Left ventricle myocardium superior (tissue), 1 donor: ENCODE data around the gene CYP8B1. TPM values are rescaled to one million over a fixed set of nuclear protein-coding genes. Genes with fewer than 3 reads are reported as not detected.
A peak's percentile ranks its signal among the peaks of the same experiment; 100 is the strongest.

Experiments used
- ATAC-seq: fragments of 200-7000 bp; cut with Tn5 transposase; one replicate; pipeline ENCODE4 v1.9.1; 2020; ENCODE audit warnings: mild to moderate bottlenecking, moderate library complexity
- DNase-seq: peaks from one replicate; pipeline ENCODE4 v3.0.0-alpha.2; 2020
- intact Hi-C: fragments of 100-400 bp; cut with micrococcal nuclease; formaldehyde crosslinking; loops from one replicate; pipeline ENCODE4 v1.11.0; 2022
- long read RNA-seq: library from polyadenylated mRNA; unstranded; transcript quantifications from one replicate; pipeline ENCODE4 v2.0.0, GENCODE V29; 2021
- total RNA-seq: library from RNA; stranded (reverse); fragmentation: NEBNext Ultra II Directional; extraction: Animal tissue kit (Norgen Biotek cat#: 25700); gene quantifications from one replicate; pipeline ENCODE4 v1.2.1, GENCODE V29; 2021
- donor health status: DM: no; HTN: yes; CAD: no; lungs with severe emphysema.

CYP8B1 gene, protein sequence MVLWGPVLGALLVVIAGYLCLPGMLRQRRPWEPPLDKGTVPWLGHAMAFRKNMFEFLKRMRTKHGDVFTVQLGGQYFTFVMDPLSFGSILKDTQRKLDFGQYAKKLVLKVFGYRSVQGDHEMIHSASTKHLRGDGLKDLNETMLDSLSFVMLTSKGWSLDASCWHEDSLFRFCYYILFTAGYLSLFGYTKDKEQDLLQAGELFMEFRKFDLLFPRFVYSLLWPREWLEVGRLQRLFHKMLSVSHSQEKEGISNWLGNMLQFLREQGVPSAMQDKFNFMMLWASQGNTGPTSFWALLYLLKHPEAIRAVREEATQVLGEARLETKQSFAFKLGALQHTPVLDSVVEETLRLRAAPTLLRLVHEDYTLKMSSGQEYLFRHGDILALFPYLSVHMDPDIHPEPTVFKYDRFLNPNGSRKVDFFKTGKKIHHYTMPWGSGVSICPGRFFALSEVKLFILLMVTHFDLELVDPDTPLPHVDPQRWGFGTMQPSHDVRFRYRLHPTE
- total RNA-seq: not detected
- long read RNA-seq: 0 reads

DNA sequence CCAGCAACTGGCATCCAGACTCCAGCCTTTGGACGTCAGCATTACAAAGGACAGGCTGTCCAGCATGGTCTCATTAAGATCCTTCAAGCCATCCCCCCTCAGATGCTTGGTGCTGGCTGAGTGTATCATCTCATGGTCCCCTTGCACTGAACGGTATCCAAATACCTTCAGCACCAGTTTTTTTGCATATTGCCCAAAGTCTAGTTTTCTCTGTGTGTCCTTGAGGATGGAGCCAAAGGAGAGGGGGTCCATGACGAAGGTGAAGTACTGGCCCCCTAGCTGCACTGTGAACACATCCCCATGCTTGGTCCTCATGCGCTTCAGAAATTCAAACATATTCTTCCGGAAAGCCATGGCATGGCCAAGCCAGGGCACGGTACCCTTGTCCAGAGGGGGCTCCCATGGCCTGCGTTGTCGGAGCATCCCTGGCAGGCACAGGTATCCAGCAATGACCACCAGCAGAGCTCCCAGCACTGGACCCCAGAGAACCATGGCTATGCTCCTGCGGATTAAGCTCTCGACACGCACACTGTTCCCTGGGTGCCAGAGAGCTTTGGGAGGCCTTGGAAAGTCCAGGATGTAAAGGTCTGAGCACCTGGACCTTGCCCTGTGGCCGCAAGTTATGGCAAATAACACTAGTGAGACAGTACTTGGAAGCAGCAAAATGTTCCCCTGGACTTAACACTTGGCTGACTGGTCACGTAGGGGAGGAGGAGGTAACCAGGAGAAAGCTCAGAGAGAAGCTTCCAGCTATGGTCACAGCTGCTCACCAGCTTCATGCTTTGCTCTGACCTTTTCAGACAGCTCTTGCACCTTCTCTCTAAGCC lies at the start of gene CYP8B1:
CYP8B1 (minus strand) TSS at position 555 of the 827 bp plus-strand sequence; CDS start at position 492, 63 bp downstream.
- DNase-seq (no peak), ATAC-seq (no peak)

DNA sequence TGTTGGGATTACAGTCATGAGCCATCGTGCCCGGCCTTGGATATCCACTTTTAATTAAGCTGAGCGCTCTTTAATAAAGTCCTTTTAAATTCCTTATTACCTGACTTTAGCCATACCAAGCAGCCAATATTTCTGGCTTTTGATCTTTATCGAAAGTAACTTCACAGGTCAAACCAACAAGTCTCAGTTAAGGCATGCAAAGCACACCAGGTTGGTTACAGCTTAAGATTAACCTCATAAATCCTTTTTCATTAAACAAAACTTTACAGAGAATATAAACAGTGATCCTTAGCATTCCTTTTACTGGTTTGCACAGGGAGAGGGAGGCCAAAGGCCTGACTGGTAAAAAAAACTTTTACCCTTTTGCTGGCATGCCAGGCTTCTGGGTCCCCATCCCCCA lies 47.9 kb upstream of the CYP8B1 start:
- ATAC-seq (no peak), DNase-seq (no peak)
- intact Hi-C loops: no loop called here

More for the DNA sequence above, at the start of gene CYP8B1:
- intact Hi-C loops: loop anchor here (5.0 kb wide), 1 partner anchor 38 kb away; no protein-coding TSS in a partner anchor

DNA sequence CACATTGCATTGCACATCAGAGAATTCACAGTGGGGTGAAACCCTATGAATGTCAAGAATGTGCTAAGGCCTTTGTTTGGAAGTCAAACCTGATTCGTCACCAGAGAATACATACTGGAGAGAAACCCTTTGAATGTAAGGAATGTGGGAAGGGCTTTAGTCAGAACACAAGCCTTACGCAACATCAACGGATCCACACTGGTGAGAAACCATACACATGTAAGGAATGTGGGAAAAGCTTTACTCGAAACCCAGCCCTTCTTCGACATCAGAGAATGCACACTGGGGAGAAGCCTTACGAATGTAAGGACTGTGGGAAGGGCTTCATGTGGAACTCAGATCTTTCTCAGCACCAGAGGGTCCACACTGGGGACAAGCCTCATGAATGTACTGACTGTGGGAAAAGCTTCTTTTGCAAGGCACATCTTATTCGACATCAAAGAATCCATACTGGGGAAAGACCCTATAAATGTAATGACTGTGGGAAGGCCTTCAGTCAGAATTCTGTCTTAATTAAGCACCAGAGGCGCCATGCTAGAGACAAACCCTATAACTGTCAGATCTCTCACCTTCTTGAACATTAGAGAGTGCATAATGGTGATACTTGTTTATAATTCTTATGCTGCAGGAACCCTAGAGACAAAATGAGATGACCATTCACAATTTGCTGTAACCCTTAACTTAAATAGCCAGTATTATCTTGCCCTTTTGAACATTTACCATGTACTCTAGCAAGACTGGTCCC lies 39.3 kb upstream of the CYP8B1 start:
- DNase-seq (no peak), ATAC-seq (no peak)
- intact Hi-C loops: no loop called here

DNA sequence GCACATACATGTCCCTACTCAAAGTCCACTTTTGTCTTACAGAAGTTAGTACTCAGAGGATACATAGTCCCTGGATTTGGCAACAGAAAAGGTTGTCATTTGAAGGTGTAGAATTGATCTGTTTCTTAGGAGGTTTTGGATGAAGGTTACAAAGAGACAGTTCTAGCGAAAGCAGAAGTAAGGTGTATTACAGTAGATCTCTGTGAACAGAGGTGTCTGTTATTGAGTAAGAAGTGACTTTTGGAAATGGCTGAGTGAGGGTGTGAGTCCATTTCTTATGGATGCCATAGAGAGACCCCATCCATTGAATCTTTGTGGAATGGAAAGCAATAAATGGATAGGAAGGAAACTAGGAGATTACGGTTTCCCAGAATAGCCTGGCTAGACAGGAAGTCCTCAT lies 35.9 kb upstream of the CYP8B1 start:
- no peak for ATAC-seq
- no peak for DNase-seq
- intact Hi-C loops: no loop called here

DNA sequence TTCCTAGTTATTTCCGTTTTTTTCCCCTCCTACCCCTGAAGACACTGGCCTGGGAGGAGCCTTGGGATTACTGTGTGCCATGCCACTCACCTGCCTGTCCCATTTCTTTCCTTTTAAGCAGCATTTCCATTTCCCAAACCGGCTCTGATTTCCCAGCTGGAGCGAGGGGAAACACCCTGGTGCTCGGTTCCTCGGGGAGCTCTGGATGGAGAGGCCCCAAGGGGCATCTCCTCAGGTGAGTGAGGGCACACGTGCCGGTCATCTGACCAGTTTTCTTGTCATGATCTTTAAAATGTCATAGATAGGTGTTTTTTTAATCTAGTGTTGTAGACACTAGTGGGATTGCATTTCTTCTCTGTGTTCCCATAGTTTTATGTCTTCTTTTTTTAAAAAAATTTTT lies 33.0 kb upstream of the CYP8B1 start:
- intact Hi-C loops: no loop called here
- DNase-seq (no peak), ATAC-seq (no peak)

DNA sequence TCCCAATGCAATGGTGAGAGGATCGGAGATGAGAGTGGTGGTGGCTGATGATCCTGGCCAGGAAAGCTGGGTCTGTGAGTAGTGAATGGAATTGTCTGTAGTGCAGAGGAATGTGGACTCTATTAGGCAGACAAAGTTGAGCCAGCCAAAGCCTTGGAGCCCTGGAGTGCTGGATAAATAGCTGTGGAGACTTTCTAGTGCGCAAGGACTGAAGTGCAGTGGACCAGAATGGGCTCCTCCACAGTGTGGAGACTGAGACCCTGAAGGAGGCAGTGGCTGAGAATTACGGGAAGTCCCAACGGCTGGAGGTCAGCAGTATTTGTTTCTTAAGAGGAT lies 31.1 kb upstream of the CYP8B1 start:
- no peak for DNase-seq
- peak; percentile 30 for ATAC-seq
- intact Hi-C loops: no loop called here

DNA sequence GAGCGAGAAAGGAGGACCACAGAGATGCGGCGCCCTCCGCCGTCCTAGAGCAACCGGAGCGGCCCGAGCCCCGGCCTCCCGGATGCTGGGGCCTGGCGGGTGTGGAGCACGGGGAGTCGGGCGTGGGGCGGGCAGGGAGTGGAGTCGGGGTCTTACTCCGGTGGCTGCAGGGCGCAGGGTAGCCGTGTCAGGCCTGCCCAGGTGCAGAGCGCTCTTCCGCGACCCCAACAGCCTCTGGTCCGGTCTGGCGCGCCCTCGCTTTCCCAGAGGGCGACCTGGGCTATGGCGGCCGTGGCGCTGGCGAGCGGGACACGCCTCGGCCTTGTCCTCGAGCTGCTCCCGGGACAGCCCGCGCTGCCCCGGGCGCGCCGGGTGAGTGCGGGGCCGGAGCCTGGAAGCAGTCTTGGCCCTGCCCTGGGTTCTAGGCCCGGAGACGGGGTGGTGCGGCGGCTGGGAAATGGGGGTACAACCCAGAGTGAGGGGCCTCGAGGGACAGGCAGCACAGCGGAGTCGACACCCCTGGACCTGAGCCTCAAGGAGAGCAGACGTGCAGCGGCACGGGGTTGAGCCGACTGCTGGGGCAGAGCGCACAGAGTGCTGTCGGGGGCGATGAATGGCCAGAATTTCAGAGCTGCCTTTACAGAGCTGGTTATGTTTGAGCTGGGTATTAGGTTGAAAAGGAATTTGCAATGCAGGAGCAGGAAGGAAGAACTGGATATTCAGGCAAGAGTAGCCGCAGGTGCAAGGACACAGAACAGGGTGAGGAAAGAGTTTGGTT lies 30.6 kb upstream of the CYP8B1 start, which contains the start of gene ZNF662:
ZNF662 (plus strand) TSS at position 73 of the 778 bp plus-strand sequence. CDS start 1,973 bp downstream, outside the sequence.
- DNase-seq: peak; percentile 76
- intact Hi-C loops: no loop called here
- peak; percentile 94 for ATAC-seq

DNA sequence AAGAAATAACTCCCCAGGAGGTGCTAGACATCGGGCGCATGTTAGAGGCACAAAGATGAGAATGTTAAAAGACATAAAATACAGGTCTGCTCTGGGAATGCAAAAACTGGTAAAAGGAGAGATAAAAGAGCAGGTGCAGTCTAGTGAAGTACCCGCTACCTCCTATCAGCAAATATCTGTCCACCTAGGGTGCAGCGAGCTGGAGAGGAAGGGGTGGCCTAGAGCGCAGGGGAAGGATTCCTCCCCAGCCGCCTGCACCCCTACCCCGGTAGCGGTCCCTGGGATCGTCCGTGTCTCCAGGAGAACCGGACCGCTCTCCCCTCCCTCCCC lies 30.0 kb upstream of the CYP8B1 start:
- intact Hi-C loops: no loop called here
- DNase-seq (no peak), ATAC-seq (no peak)

DNA sequence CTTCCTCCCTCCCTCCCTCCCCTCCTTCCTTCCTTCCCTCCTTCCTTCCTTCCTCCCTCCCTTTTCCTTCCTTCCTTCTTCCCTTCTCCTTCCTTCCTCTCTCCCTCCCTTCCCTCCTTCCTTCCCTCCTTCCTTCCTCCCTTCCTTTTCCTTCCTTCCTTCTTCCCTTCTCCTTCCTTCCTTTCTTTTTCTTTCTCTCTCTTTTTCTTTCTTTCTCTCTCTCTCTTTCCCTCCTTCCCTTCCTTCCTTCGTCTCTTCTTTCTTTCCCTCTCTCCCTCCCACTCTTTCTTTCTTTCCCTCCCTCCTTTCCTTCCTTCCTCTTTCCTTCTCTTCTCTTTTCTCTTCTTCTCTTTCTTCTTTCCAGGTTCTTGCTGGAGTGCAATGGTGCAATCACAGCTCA lies 28.4 kb upstream of the CYP8B1 start:
- DNase-seq: no peak
- intact Hi-C loops: no loop called here
- no peak for ATAC-seq

DNA sequence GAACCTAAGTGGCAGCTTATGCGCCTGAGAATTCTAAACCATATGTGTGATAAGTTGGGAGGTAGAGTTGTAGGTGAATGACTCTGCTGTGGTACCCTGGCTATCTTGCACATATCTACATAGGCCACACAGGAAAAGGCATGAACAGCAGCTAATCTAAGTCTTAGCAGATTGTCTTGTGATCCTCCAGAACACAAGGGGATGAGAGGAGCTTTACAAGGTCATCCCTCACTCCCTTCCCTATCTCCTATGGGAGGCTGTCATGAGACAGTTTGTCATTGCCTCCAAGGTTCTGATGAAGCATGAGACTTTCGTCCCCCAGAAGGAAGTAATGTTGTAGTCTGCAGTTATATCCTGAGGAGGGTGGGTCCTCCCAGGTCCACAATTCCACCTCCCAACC lies 26.6 kb upstream of the CYP8B1 start:
- intact Hi-C loops: no loop called here
- DNase-seq (no peak), ATAC-seq (no peak)

DNA sequence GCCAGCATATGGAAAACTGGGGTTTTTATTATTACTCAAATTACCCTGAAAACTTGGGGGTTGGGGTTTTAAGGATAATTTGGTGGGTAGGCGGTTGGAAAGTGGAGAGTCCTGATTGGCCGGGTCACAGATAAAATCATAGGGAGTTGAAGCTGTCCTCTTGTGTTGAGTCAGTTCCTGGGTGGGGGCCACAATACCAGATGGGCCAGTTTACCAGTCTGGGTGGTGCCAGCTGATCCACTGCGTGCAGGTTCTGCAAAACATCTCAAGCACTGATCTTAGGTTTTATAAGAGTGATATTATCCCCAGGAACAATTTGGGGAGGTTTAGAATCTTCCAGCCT lies 25.4 kb upstream of the CYP8B1 start:
- intact Hi-C loops: no loop called here
- ATAC-seq (no peak), DNase-seq (no peak)

DNA sequence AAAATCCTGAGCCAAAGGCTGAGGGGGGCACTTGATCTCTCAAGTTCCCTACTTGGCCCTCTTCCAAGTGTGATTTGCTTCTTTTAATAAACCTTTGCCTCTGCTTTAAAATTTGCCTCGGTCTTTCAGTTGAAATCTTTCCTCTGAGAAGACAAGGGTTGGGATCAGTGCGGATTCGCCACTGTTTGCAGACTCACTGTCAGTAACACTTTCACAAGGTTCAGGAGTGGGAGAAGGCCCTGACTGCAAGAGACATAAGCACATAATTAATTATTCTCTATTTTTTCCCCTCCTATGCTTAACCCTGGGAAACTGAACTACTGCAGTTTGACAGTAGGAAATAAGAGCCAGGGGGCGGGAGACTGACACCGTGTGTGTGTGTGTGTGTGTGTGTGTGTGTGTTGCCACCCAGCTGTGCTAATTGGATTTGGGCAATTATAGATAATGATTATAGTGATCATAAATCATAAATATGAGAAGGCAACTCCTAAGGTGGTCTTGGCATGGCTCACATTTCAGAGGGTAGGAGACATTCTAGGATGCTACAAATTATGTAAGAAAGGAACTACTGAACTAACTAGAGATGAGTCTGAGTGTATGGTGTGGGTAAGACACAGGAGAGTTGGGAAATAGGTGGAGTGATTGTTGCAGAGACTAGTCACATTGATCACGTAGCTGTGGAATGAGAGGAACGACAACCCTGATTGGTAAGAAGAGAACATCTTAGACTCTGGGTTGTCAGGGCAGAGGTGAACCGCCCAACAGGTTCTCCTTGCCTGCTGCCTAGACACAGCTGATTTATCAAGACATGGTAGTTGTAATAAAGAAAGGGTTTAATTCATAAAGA lies 24.8 kb upstream of the CYP8B1 start:
- no peak for DNase-seq
- intact Hi-C loops: no loop called here
- ATAC-seq: no peak

DNA sequence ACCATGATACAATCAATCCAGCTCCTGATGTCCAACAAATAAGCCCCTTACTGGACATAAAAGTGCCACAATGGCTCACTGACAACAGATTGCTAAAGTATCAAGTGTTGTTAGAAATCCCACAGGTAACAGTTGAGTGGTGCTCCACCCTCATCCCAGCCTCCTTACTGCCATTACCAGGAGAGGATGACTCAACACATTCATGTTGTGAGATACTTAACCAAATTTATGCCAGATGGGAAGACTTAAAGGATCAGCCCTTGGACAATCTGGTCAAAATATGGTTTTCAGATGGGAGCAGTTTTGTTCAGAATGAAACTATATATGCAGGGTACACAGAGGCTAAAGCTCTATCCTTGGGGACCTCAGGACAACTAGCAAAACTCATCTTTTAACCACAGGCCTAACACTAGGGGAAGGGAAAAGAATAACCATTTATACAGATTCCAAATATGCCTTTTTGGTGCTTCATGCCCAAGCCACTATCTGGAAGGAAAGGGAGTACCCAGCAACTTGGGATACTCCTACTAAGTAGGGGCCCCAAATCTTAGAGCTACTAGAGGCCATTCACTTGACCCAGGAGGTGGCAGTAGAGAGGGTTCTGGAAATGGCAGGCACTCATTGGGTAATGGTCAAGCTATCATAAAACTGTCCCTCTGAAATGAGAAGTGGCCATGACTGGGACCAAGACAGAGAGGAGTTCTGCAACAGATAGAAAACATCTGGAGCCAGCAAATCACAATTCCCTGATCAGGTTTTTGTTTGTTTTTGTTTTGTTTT lies 23.4 kb upstream of the CYP8B1 start:
- no peak for ATAC-seq
- intact Hi-C loops: no loop called here

DNA sequence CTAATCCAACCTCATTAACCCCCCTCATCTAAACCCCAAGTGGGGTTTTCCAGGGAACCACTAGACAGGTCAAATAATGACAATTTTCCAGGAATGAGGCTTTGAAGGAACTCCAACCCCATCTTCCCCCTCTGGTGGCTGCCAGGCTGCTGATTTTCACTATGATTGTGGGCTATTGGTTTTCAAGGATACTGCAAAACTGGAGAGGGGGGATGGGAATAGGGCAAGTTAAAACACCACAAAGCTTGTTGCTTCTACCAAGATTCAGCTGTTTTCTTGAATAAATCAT lies 19.8 kb upstream of the CYP8B1 start:
- ATAC-seq (no peak), DNase-seq (no peak)
- intact Hi-C loops: no loop called here

More for the DNA sequence above, 23.4 kb upstream of the CYP8B1 start:
- DNase-seq: no peak

DNA sequence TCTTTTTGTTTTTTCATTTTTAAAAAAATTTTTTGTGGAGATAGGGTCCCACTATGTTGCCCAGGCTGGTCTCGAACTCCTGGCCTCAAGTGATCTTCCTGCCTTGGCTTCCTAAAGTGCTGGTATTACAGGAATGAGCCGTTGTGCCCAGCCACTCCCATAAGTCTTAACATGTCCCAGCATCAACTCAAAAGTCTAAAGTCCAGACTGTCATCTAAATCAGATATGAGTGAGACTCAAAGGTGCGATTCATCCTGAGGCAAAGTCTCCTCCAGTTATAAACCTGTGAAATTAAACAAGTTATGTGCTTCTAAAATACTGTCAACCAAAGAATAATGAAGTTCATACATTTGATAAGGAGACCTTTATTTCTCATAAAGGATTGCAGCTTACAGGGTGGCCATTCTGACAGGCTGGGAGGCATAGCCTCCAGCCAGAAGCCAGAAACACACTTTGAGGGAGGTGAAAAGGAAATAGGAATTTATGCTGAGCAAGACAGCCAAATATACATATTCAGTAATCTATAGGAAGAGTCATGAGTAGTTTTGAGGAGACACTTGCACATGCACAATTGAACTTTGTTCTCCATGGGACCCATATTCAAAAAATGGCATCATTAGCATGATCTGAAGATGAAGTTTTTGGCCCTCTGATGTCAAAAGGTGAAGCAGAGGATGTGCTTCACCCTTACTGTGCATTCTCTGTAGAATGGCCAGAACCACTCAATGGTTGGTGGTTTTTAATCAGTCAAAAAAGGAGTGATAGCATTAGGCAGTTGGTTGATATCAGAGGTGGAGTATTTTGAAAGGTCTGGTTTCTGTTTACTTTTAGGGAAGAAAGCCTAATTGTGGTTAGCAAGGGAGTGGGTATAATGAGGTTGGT lies 19.3 kb upstream of the CYP8B1 start:
- intact Hi-C loops: no loop called here
- ATAC-seq (no peak), DNase-seq (no peak)

DNA sequence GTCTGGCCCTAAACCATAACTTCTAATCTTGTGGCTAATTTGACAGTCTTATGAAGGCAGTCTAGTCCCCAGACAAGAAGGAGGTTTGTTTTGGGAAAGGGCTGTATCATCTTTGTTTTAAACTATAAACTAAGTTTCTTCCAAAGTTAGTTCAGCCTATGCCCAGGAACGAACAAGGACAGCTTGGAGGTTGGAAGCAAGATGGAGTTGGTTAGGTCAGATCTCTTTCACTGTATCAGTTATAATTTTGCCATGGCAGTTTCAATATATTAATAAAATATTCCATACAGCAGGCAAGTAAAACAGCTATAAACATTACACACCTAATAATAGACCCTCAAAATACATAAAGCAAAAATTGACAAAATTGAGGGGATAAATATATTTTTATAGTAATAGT lies 17.1 kb upstream of the CYP8B1 start:
- intact Hi-C loops: no loop called here
- ATAC-seq (no peak), DNase-seq (no peak)

DNA sequence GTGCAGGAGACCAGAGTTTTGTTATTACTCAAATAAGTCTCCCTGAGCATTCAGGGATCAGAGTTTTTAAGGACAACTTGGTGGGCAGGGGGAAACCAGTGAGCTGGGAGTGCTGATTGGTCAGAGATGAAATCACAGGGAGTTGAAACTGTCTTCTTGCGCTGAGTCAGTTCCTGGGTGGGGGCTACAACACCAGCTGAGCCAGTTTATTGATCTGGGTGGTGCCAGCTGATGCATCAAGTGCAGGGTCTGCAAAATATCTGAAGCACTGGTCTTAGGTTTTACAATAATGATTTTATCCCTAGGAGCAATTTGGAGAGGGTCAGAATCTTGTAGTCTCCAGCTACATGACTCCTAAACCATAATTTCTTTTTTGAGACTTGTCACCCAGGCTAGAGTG lies 16.5 kb upstream of the CYP8B1 start:
- ATAC-seq: no peak
- DNase-seq: no peak
- intact Hi-C loops: no loop called here
